SU-DHL-6 (cell line): Measurements from ENCODE around the gene LUC7L2.

ENCODE experiments used
- EZH2phosphoT487 ChIP-seq: fragments of 200-600 bp; sonication (generic), shearing (Covaris generic); conservative IDR thresholded peaks from 2 replicates; pipeline ENCODE4 v1.6.1; 2018; ENCODE audit warnings: mild to moderate bottlenecking, antibody characterized with exemption, low read length, moderate library complexity, mixed read lengths
- TF ChIP-seq, protein P1 (sequence below): fragments of 200-600 bp; sonication (generic); IDR thresholded peaks from one replicate; pipeline ENCODE4 v1.5.1; 2017; ENCODE audit warnings: antibody characterized with exemption, mild to moderate bottlenecking, low read length, moderate library complexity; ENCODE audit not compliant: insufficient read depth, poor library complexity, severe bottlenecking

DNA sequence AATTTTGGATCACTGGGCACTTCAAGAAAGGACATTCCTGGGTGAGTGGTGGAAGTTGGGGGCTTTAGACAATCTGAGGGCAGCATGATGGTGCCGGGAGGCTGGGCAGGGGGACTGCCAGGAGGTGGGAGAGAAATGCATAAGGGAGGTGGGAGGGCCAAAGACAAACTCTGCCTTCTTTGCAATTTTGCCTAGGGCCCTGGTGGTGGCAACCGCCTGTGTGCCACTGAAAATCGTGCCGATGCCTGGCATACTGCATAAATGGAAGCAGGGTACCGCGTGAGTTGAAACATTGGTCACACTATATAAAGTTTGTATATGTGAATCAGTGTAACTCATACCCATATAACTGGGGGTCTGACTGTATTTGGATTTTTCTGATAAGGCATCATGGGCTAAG, 3.3 kb downstream of the LUC7L2 start:
- TF ChIP-seq, protein P1, sequence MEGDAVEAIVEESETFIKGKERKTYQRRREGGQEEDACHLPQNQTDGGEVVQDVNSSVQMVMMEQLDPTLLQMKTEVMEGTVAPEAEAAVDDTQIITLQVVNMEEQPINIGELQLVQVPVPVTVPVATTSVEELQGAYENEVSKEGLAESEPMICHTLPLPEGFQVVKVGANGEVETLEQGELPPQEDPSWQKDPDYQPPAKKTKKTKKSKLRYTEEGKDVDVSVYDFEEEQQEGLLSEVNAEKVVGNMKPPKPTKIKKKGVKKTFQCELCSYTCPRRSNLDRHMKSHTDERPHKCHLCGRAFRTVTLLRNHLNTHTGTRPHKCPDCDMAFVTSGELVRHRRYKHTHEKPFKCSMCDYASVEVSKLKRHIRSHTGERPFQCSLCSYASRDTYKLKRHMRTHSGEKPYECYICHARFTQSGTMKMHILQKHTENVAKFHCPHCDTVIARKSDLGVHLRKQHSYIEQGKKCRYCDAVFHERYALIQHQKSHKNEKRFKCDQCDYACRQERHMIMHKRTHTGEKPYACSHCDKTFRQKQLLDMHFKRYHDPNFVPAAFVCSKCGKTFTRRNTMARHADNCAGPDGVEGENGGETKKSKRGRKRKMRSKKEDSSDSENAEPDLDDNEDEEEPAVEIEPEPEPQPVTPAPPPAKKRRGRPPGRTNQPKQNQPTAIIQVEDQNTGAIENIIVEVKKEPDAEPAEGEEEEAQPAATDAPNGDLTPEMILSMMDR = no peak
- TF ChIP-seq EZH2phosphoT487 = no peak
